Naive thymus-derived CD4-positive, alpha-beta T cell (primary cell): Measurements from ENCODE around the gene ZNF718. TPM values are rescaled to one million over a fixed set of nuclear protein-coding genes. Genes with fewer than 3 reads are reported as not detected.
"Not testable (repeated sequence)": the region's sequence is repeated elsewhere in the genome, so short reads cannot be mapped to it uniquely, and the experiment has no call there.

Source experiments
- ATAC-seq: fragments of 150-1000 bp; cut with Tn5 transposase; 2 replicates; pipeline ENCODE4 v1.10.0; 2021; ENCODE audit warnings: mild to moderate bottlenecking, moderate library complexity
- CTCF ChIA-PET: fragments of 350-600 bp; sonication (Branson Sonifier 250); formaldehyde crosslinking; loops from one replicate; lab custom pipeline; 2021; ENCODE audit warnings: antibody characterized with exemption; lab: Charles Lee
- POLR2A ChIA-PET: fragments of 350-600 bp; sonication (Branson Sonifier 250); formaldehyde crosslinking; loops from one replicate; lab custom pipeline; 2021; ENCODE audit warnings: antibody characterized with exemption, inconsistent platforms; lab: Charles Lee
- DNase-seq, 9 donors: peaks; one replicate each; pipeline versions ENCODE4 v3.0.0 to v3.0.0-alpha.2; 2020 to 2022; ENCODE audit warnings: mixed read lengths in 1 of 9
- H3K27ac ChIP-seq: one replicate; pipeline ENCODE4 v1.7.0; 2013; ENCODE audit warnings: mild to moderate bottlenecking, low read depth, low read length, moderate library complexity
- H3K27me3 ChIP-seq, 2 donors: one replicate each; pipeline ENCODE4 v1.7.0; 2013; ENCODE audit warnings: low read length in 2 of 2, mild to moderate bottlenecking in 2 of 2, moderate library complexity in 2 of 2; ENCODE audit not compliant: control insufficient read depth in 2 of 2, insufficient read depth in 2 of 2
- H3K36me3 ChIP-seq, 3 experiments: 1 replicate in 2 of 3; 2 replicates in 1 of 3; pipeline ENCODE4 v1.7.0; 2013; ENCODE audit warnings: low read length in 3 of 3, mild to moderate bottlenecking in 3 of 3, moderate library complexity in 1 of 3; ENCODE audit not compliant: insufficient read depth in 3 of 3, control insufficient read depth in 2 of 3
- H3K4me1 ChIP-seq, 2 donors: one replicate each; pipeline ENCODE4 v1.7.0; 2013; ENCODE audit warnings: low read length in 2 of 2, mild to moderate bottlenecking in 2 of 2, moderate library complexity in 1 of 2; ENCODE audit not compliant: control insufficient read depth in 2 of 2, insufficient read depth in 2 of 2
- H3K4me3 ChIP-seq: 2 replicates; pipeline ENCODE4 v1.7.0; 2013; ENCODE audit warnings: mild to moderate bottlenecking, low read length
- H3K9me3 ChIP-seq, 3 experiments: 1 replicate in 2 of 3; 2 replicates in 1 of 3; pipeline ENCODE4 v1.7.0; 2013; ENCODE audit warnings: low read length in 3 of 3; ENCODE audit not compliant: control insufficient read depth in 2 of 3
- H3K27ac Mint-ChIP-seq, 9 donors: one replicate each; pipeline ENCODE4 v1.8.0; 2020 to 2022; ENCODE audit warnings: mixed read lengths in 9 of 9, mild to moderate bottlenecking in 8 of 9, moderate library complexity in 5 of 9, inconsistent platforms in 2 of 9
- H3K27me3 Mint-ChIP-seq, 5 donors: one replicate each; pipeline ENCODE4 v1.8.0; 2021 to 2022; ENCODE audit warnings: mixed read lengths in 5 of 5, mild to moderate bottlenecking in 1 of 5
- H3K36me3 Mint-ChIP-seq, 5 donors: one replicate each; pipeline ENCODE4 v1.8.0; 2020 to 2022; ENCODE audit warnings: mixed read lengths in 5 of 5, mild to moderate bottlenecking in 3 of 5, inconsistent platforms in 1 of 5
- H3K4me1 Mint-ChIP-seq, 7 donors: one replicate each; pipeline ENCODE4 v1.8.0; 2020 to 2022; ENCODE audit warnings: mixed read lengths in 7 of 7, mild to moderate bottlenecking in 3 of 7, inconsistent platforms in 1 of 7
- H3K4me3 Mint-ChIP-seq, 10 donors: one replicate each; pipeline ENCODE4 v1.8.0; 2020 to 2022; ENCODE audit warnings: mild to moderate bottlenecking in 10 of 10, mixed read lengths in 10 of 10, moderate library complexity in 6 of 10, inconsistent platforms in 2 of 10
- H3K9me3 Mint-ChIP-seq, 11 donors: one replicate each; pipeline ENCODE4 v1.8.0; 2020 to 2022; ENCODE audit warnings: mixed read lengths in 11 of 11, mild to moderate bottlenecking in 4 of 11, inconsistent platforms in 1 of 11, moderate library complexity in 1 of 11
- intact Hi-C, 2 donors: fragments of 100-400 bp; cut with micrococcal nuclease; formaldehyde crosslinking; loops; one replicate each; pipeline ENCODE4 v1.15.1; 2023
- polyA plus RNA-seq, 2 donors: library from polyadenylated mRNA; unstranded; fragments of 300-500 nt; fragmentation: Illumina TruSeq; gene quantifications; one replicate each; pipeline ENCODE4 v1.2.3, GENCODE V29; 2021
- total RNA-seq, 6 experiments: library from RNA in 5 of 6; stranded (reverse) in 5 of 6; gene quantifications; 1 replicate in 5 of 6; 2 replicates in 1 of 6; pipeline ENCODE4 v1.2.3 and lab custom pipeline; 2021 to 2026

ZNF718 gene
- total and polyA plus RNA-seq, 7 experiments from 2014 or later: 2.4 to 12.3 (median 7.0) TPM

GRCh38 chr4:171318-171717, 47.0 kb downstream of the ZNF718 start:
- CTCF ChIA-PET, POLR2A ChIA-PET, H3K4me3 Mint-ChIP-seq, H3K27me3 ChIP-seq, H3K27me3 Mint-ChIP-seq, DNase-seq, intact Hi-C loops, H3K4me3 ChIP-seq, H3K27ac Mint-ChIP-seq, H3K27ac ChIP-seq, H3K4me1 ChIP-seq, H3K36me3 ChIP-seq, H3K4me1 Mint-ChIP-seq, ATAC-seq: not testable (repeated sequence)
- Mint-ChIP-seq H3K9me3 (peaks cover 18 to 100% (median 78%) of the 10 kb centered on the region in 11 donors), H3K36me3 (peaks cover 24 to 52% (median 34%) of the 10 kb centered on the region in 5 donors)
- peaks cover 0 to 65% (median 18%) of the 10 kb centered on the region in 3 experiments for H3K9me3 ChIP-seq

- Histone ChIP-seq H3K36me3 (no peaks in the 10 kb centered on the region), H3K4me1 (no peaks in the 10 kb centered on the region), H3K27me3 (no peaks in the 10 kb centered on the region), H3K27ac (no peak overlapping the region), H3K4me3 (no peak overlapping the region), H3K9me3 (peaks cover 5 to 82% (median 26%) of the 10 kb centered on the region in 3 experiments)
- peak overlapping the region in 1 of 10 donors; percentile 51 for H3K4me3 Mint-ChIP-seq
- ChIA-PET POLR2A (no interaction called here), CTCF (no interaction called here)
- ATAC-seq (no peak), DNase-seq (no peak)
- H3K4me1 Mint-ChIP-seq: no peaks in the 10 kb centered on the region
- H3K27me3 Mint-ChIP-seq: no peaks in the 10 kb centered on the region
- no peak overlapping the region for H3K27ac Mint-ChIP-seq
- peaks cover 26 to 60% (median 38%) of the 10 kb centered on the region in 5 donors for H3K36me3 Mint-ChIP-seq
- intact Hi-C loops: no loop called here
- peaks cover 18 to 100% (median 73%) of the 10 kb centered on the region in 11 donors for H3K9me3 Mint-ChIP-seq
Measured at GRCh38 chr4:173666-174314, 49.5 kb downstream of the ZNF718 start.

- Histone ChIP-seq H3K4me3 (no peak overlapping the region), H3K27me3 (no peaks in the 10 kb centered on the region), H3K36me3 (no peaks in the 10 kb centered on the region), H3K27ac (no peak overlapping the region), H3K9me3 (peaks cover 5 to 86% (median 38%) of the 10 kb centered on the region in 3 experiments), H3K4me1 (no peaks in the 10 kb centered on the region)
- CTCF ChIA-PET: no interaction called here
- peaks cover 11 to 100% (median 66%) of the 10 kb centered on the region in 11 donors for H3K9me3 Mint-ChIP-seq
- POLR2A ChIA-PET: no interaction called here
- DNase-seq (no peak), ATAC-seq (no peak)
- no peak overlapping the region for H3K4me3 Mint-ChIP-seq
- no peak overlapping the region for H3K27ac Mint-ChIP-seq
- no peaks in the 10 kb centered on the region for H3K27me3 Mint-ChIP-seq
- intact Hi-C loops: no loop called here
- H3K4me1 Mint-ChIP-seq: no peaks in the 10 kb centered on the region
- H3K36me3 Mint-ChIP-seq: peaks cover 11 to 59% (median 34%) of the 10 kb centered on the region in 5 donors
Measured at GRCh38 chr4:175986-176385, 51.7 kb downstream of the ZNF718 start.

GRCh38 chr4:176995-177394, 52.7 kb downstream of the ZNF718 start:
- H3K4me3 ChIP-seq: no peak overlapping the region
- Mint-ChIP-seq H3K27me3 (no peaks in the 10 kb centered on the region), H3K9me3 (peaks cover 11 to 100% (median 61%) of the 10 kb centered on the region in 11 donors), H3K4me3 (no peak overlapping the region), H3K27ac (no peak overlapping the region), H3K4me1 (no peaks in the 10 kb centered on the region), H3K36me3 (peaks cover 13 to 59% (median 39%) of the 10 kb centered on the region in 5 donors)
- ChIA-PET CTCF (no interaction called here), POLR2A (no interaction called here)
- DNase-seq: no peak
- no peak for ATAC-seq
- no peak overlapping the region for H3K27ac ChIP-seq
- H3K27me3 ChIP-seq: no peaks in the 10 kb centered on the region
- intact Hi-C loops: no loop called here
- H3K36me3 ChIP-seq: no peaks in the 10 kb centered on the region
- H3K4me1 ChIP-seq: no peaks in the 10 kb centered on the region
- peaks cover 5 to 82% (median 42%) of the 10 kb centered on the region in 3 experiments for H3K9me3 ChIP-seq

- H3K4me1 Mint-ChIP-seq, CTCF ChIA-PET, H3K36me3 ChIP-seq, POLR2A ChIA-PET, ATAC-seq, H3K27ac Mint-ChIP-seq, intact Hi-C loops, H3K27me3 ChIP-seq, H3K4me3 ChIP-seq, H3K27ac ChIP-seq, H3K4me1 ChIP-seq, H3K27me3 Mint-ChIP-seq, DNase-seq, H3K4me3 Mint-ChIP-seq: not testable (repeated sequence)
- peaks cover 7 to 78% (median 22%) of the 10 kb centered on the region in 3 experiments for H3K9me3 ChIP-seq
- H3K9me3 Mint-ChIP-seq: peaks cover 8 to 100% (median 66%) of the 10 kb centered on the region in 11 donors
- peaks cover 8 to 69% (median 58%) of the 10 kb centered on the region in 5 donors for H3K36me3 Mint-ChIP-seq
Measured at GRCh38 chr4:182225-182624, 57.9 kb downstream of the ZNF718 start.

GRCh38 chr4:188091-188490, 63.8 kb downstream of the ZNF718 start:
- H3K27me3 ChIP-seq: no peaks in the 10 kb centered on the region
- Mint-ChIP-seq H3K4me3 (no peak overlapping the region), H3K36me3 (peaks cover 9 to 63% (median 40%) of the 10 kb centered on the region in 5 donors), H3K9me3 (peaks cover 9 to 93% (median 64%) of the 10 kb centered on the region in 11 donors), H3K27me3 (no peaks in the 10 kb centered on the region), H3K27ac (no peak overlapping the region), H3K4me1 (no peaks in the 10 kb centered on the region)
- H3K36me3 ChIP-seq: no peaks in the 10 kb centered on the region
- no peak overlapping the region for H3K4me3 ChIP-seq
- DNase-seq (no peak), ATAC-seq (no peak)
- ChIA-PET POLR2A (no interaction called here), CTCF (no interaction called here)
- no peak overlapping the region for H3K27ac ChIP-seq
- intact Hi-C loops: no loop called here
- no peaks in the 10 kb centered on the region for H3K4me1 ChIP-seq
- H3K9me3 ChIP-seq: peaks cover 6 to 71% (median 6%) of the 10 kb centered on the region in 3 experiments

GRCh38 chr4:195159-195558, 70.9 kb downstream of the ZNF718 start:
- intact Hi-C loops, CTCF ChIA-PET, H3K27me3 Mint-ChIP-seq, ATAC-seq, H3K4me3 Mint-ChIP-seq, DNase-seq, H3K4me1 Mint-ChIP-seq, H3K27me3 ChIP-seq, H3K27ac ChIP-seq, H3K27ac Mint-ChIP-seq, H3K4me3 ChIP-seq, POLR2A ChIA-PET, H3K36me3 ChIP-seq, H3K4me1 ChIP-seq: not testable (repeated sequence)
- peaks cover 0 to 51% (median 0%) of the 10 kb centered on the region in 3 experiments for H3K9me3 ChIP-seq
- Mint-ChIP-seq H3K9me3 (peaks cover 10 to 93% (median 54%) of the 10 kb centered on the region in 11 donors), H3K36me3 (peaks cover 7 to 54% (median 40%) of the 10 kb centered on the region in 5 donors)
